Common myeloid progenitor, CD34-positive (primary cell): ENCODE data around the gene PLA2G4D.

Experiments
- CTCF ChIA-PET: fragments of 350-600 bp; sonication (Branson Sonifier 250); formaldehyde crosslinking; loops from one replicate; lab custom pipeline; 2021; ENCODE audit warnings: antibody characterized with exemption; lab: Charles Lee
- POLR2A ChIA-PET: fragments of 350-600 bp; sonication (Branson Sonifier 250); formaldehyde crosslinking; loops from one replicate; lab custom pipeline; 2021; ENCODE audit warnings: antibody characterized with exemption; lab: Charles Lee
- DNase-seq, 3 donors: peaks; one replicate each; pipeline versions ENCODE4 v3.0.0 to v3.0.0-alpha.2; 2013
- H3K27ac ChIP-seq, 2 experiments: 1 replicate in 1 of 2; 2 replicates in 1 of 2; pipeline ENCODE4 v1.7.0; 2013; ENCODE audit warnings: inconsistent platforms in 2 of 2, low read length in 2 of 2, mild to moderate bottlenecking in 2 of 2, low read depth in 1 of 2, moderate library complexity in 1 of 2; ENCODE audit not compliant: severe bottlenecking in 2 of 2, insufficient read depth in 1 of 2, poor library complexity in 1 of 2
- H3K27me3 ChIP-seq, 5 experiments: replicated peaks in 2 of 5; 1 replicate in 3 of 5; 2 replicates in 2 of 5; pipeline versions ENCODE4 v1.6.1 to v1.7.0; 2013; ENCODE audit warnings: low read length in 4 of 5, mild to moderate bottlenecking in 2 of 5, moderate library complexity in 2 of 5, inconsistent platforms in 1 of 5; ENCODE audit not compliant: insufficient read depth in 5 of 5, control insufficient read depth in 4 of 5
- H3K36me3 ChIP-seq, 4 experiments: 1 replicate in 2 of 4; 2 replicates in 2 of 4; pipeline versions ENCODE4 v1.6.1 to v1.7.0; 2013; ENCODE audit warnings: low read length in 3 of 4, control low read depth in 1 of 4, mild to moderate bottlenecking in 1 of 4; ENCODE audit not compliant: control insufficient read depth in 4 of 4, insufficient read depth in 4 of 4
- H3K4me1 ChIP-seq, 4 experiments: 1 replicate in 3 of 4; 2 replicates in 1 of 4; pipeline versions ENCODE4 v1.6.1 to v1.7.1; 2013; ENCODE audit warnings: low read length in 3 of 4, mild to moderate bottlenecking in 3 of 4, control low read depth in 1 of 4, inconsistent platforms in 1 of 4, moderate library complexity in 1 of 4; ENCODE audit not compliant: control insufficient read depth in 4 of 4, insufficient read depth in 4 of 4; ENCODE audit errors: control extremely low read depth in 1 of 4
- H3K4me3 ChIP-seq, 7 experiments: 1 replicate in 4 of 7; 2 replicates in 3 of 7; pipeline versions ENCODE4 v1.5.1 to v1.7.0; 2013; ENCODE audit warnings: mild to moderate bottlenecking in 7 of 7, low read length in 6 of 7, moderate library complexity in 6 of 7, inconsistent platforms in 2 of 7, low read depth in 2 of 7, control low read depth in 1 of 7; ENCODE audit not compliant: insufficient read depth in 4 of 7, control insufficient read depth in 1 of 7; ENCODE audit errors: extremely low read depth in 1 of 7
- H3K9me3 ChIP-seq, 5 experiments: 1 replicate in 4 of 5; 2 replicates in 1 of 5; pipeline versions ENCODE4 v1.6.1 to v1.7.1; 2013; ENCODE audit warnings: low read length in 4 of 5, mild to moderate bottlenecking in 2 of 5, inconsistent platforms in 1 of 5, low read depth in 1 of 5, moderate library complexity in 1 of 5; ENCODE audit not compliant: control insufficient read depth in 4 of 5, insufficient read depth in 2 of 5; ENCODE audit errors: control extremely low read depth in 1 of 5
- WGBS: methylation state at CpG from one replicate; pipeline ENCODE4 v1.1.5; 2013; ENCODE audit not compliant: insufficient coverage; 5-methylcytosine and 5-hydroxymethylcytosine counted together

PLA2G4D gene

GRCh38 chr15:42070976-42071350 is 23.4 kb downstream of the PLA2G4D start:
- no peak overlapping the region for H3K4me3 ChIP-seq
- peak in 2 of 3 donors; percentile 40 to 41 for DNase-seq
- no peak overlapping the region for H3K27ac ChIP-seq
- peaks cover 0 to 21% (median 11%) of the 10 kb centered on the region in 4 experiments for H3K4me1 ChIP-seq
- no peaks in the 10 kb centered on the region for H3K27me3 ChIP-seq
- peaks cover 0 to 2% (median 0%) of the 10 kb centered on the region in 5 experiments for H3K9me3 ChIP-seq
- WGBS: 15% methylated on average over 9 of the region's 9 CpGs
- H3K36me3 ChIP-seq: no peaks in the 10 kb centered on the region
- CTCF ChIA-PET: interaction anchor here (1.6 to 17.1 kb wide), 3 partner anchors 13 to 81 kb away, joined by 3 to 303 read pairs (median 190); no protein-coding TSS in a partner anchor
- POLR2A ChIA-PET: interaction anchor here (0.6 kb wide), 1 partner anchor 57 kb away, joined by 3 read pairs; no protein-coding TSS in a partner anchor

DNA sequence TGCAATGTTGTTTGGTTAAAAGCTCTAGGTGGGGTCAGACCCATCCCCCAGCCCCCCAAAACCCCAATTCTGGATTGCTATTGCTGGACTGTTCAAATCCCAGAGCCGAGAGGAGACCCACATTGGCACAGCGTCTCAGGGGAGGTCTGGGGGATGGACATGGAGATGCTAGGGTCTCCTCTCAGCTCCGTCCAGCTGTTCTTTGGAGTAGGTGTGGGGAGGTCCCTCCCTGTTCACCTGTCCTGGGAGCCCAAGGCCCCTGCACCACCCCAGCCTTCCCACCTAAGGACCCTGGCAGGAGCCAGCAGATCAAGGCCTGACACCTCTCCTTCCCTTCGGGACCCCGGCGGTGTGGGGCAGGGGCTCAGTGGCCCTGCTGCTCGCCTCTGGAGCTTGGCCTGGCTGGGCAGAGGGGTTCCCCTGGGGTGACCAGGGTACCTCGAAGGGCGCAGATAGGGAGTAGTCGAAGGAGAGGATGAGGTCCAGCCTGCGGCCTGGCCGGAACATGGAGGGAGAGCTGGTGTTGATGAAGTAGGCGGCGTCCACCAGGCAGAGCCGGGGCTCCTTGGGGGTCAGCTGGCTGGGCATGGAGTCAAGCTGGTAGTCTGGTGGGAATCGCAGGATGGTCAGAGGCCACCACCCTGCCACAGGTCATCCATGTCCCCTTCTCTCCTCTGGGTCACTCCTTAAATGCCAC is 23.9 kb downstream of the PLA2G4D start:
- Histone ChIP-seq H3K4me3 (no peak overlapping the region), H3K9me3 (peaks cover 0 to 2% (median 0%) of the 10 kb centered on the region in 5 experiments), H3K36me3 (no peaks in the 10 kb centered on the region), H3K27ac (no peak overlapping the region), H3K27me3 (no peaks in the 10 kb centered on the region), H3K4me1 (peaks cover 0 to 26% (median 15%) of the 10 kb centered on the region in 4 experiments)
- CTCF ChIA-PET: interaction anchor here (0.9 to 17.1 kb wide), 6 partner anchors 11 to 81 kb away, joined by 3 to 303 read pairs (median 4); no protein-coding TSS in a partner anchor
- 97% methylated on average over 8 of the region's 16 CpGs for WGBS
- no peak for DNase-seq
- POLR2A ChIA-PET: no interaction called here

- no peaks in the 10 kb centered on the region for H3K27me3 ChIP-seq
- peaks cover 0 to 2% (median 0%) of the 10 kb centered on the region in 5 experiments for H3K9me3 ChIP-seq
- ChIA-PET POLR2A (no interaction called here), CTCF (interaction anchor here (0.9 to 17.1 kb wide), 5 partner anchors 10 to 73 kb away, joined by 3 to 303 read pairs (median 6); no protein-coding TSS in a partner anchor)
- no peak overlapping the region for H3K4me3 ChIP-seq
- H3K4me1 ChIP-seq: peaks cover 0 to 32% (median 22%) of the 10 kb centered on the region in 4 experiments
- H3K27ac ChIP-seq: no peak overlapping the region
- DNase-seq: no peak
- no peaks in the 10 kb centered on the region for H3K36me3 ChIP-seq
- 100% methylated on average over 14 of the region's 17 CpGs for WGBS
These were observed 24.7 kb downstream of the PLA2G4D start for GRCh38 chr15:42069496-42070278.

DNA sequence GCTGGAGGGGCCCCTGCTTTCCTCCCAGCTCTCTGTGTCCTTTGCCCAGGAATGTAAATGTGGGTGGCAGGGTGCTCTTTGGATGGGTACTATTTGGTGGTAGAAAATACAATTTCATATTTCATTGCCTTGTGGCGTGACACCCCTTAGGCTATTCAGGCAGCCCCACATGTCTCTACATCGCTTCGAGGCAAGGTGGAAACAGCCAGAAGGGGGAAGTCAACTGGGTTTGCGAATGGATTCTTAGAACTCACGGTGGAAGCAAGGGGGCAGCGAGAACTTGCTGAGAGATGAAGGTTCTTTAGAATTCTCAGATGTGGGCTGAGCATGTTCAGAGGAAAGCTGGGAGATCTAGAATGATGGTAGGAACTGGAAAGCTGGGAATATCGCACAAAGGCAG is 25.3 kb downstream of the PLA2G4D start:
- H3K27ac ChIP-seq: no peak overlapping the region
- H3K36me3 ChIP-seq: no peaks in the 10 kb centered on the region
- peaks cover 0 to 2% (median 0%) of the 10 kb centered on the region in 5 experiments for H3K9me3 ChIP-seq
- ChIA-PET CTCF (interaction anchor here (14.4 to 17.1 kb wide), 2 partner anchors 15 to 69 kb away, joined by 190 to 303 read pairs; no protein-coding TSS in a partner anchor), POLR2A (no interaction called here)
- 73% methylated on average over 6 of the region's 7 CpGs for WGBS
- DNase-seq: peak in 2 of 3 donors; percentile 20 to 22
- no peak overlapping the region for H3K4me3 ChIP-seq
- peaks cover 0 to 32% (median 22%) of the 10 kb centered on the region in 4 experiments for H3K4me1 ChIP-seq
- H3K27me3 ChIP-seq: no peaks in the 10 kb centered on the region

DNA sequence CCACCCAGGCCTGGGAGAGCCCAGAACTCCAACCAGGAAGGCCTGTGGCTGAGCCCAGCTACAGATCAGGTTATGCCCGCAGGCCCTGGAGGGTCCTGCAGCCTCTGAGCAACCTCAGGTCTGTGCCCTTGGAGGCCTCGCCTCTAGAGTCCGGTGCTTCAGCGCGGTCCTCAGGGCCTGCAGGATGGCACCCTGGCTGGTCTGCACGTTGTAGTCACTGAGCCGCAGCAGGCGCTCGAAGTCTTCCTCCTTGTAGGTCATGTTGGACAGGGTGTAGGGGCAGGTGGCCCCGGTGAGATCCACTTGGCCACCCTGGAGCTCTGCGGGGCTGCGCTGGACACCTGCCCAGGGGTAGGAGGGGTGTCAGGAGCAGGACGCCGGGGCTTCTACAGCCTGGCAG is 25.8 kb downstream of the PLA2G4D start:
- CTCF ChIA-PET: interaction anchor here (1.0 to 17.1 kb wide), 3 partner anchors 15 to 79 kb away, joined by 4 to 303 read pairs (median 190); no protein-coding TSS in a partner anchor
- POLR2A ChIA-PET: no interaction called here
- Histone ChIP-seq H3K27me3 (no peaks in the 10 kb centered on the region), H3K36me3 (no peaks in the 10 kb centered on the region), H3K4me1 (peaks cover 0 to 32% (median 22%) of the 10 kb centered on the region in 4 experiments), H3K9me3 (peaks cover 0 to 2% (median 0%) of the 10 kb centered on the region in 5 experiments), H3K27ac (no peak overlapping the region), H3K4me3 (no peak overlapping the region)
- 98% methylated on average over 8 of the region's 14 CpGs for WGBS
- DNase-seq: no peak

DNA sequence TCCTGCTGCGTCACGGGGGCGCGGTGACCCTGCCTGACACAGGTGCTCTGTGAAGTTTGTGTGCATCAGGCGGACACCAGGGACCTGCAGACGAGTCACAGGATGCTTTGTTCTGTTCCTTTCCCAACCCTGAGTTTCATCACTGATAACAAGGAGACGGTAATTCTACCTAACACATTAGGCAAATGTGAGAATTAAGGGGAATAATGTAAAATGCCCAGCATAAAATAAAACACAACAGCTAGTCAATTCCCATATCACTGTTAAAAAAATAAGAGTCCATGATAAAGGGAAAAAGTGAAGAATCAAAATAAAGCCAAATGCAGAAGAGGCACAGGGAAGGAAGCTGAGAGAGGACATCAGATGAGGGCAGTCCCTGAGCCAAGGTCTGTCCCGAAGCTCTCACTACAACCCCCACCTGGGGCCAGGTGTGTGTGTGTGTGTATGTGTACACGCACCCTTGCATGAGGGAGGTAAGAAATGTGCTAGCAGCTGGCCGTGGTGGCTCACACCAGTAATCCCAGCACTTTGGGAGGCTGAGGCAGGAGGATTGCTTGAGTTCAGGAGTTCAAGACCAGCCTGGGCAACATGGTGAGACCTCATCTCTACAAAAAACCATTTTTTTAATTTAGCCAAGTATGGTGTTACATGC is 27.5 kb downstream of the PLA2G4D start:
- H3K4me1 ChIP-seq: peaks cover 0 to 32% (median 22%) of the 10 kb centered on the region in 4 experiments
- DNase-seq: no peak
- H3K4me3 ChIP-seq: no peak overlapping the region
- H3K36me3 ChIP-seq: no peaks in the 10 kb centered on the region
- H3K9me3 ChIP-seq: peaks cover 0 to 2% (median 0%) of the 10 kb centered on the region in 5 experiments
- ChIA-PET POLR2A (no interaction called here), CTCF (interaction anchor here (0.7 to 17.1 kb wide), 7 partner anchors 10 to 94 kb away, joined by 3 to 303 read pairs (median 3); partner anchors contain the start of gene EHD4)
- WGBS: 44% methylated on average over 7 of the region's 10 CpGs
- H3K27me3 ChIP-seq: peaks cover 0 to 3% (median 0%) of the 10 kb centered on the region in 5 experiments
- no peak overlapping the region for H3K27ac ChIP-seq
